ENCODE measurements around the gene SKIC3. TPM values are rescaled to one million over a fixed set of nuclear protein-coding genes. Genes with fewer than 3 reads are reported as not detected.

Gene SKIC3
- total RNA-seq, 1 donor from 2014 or later, result 83.6 TPM

- DNase-seq (ENCODE audit: low spot score), result no peak
Measured at GRCh38 chr5:95531491-95531890, 23.3 kb downstream of the SKIC3 start.

- no peak for DNase-seq (ENCODE audit: low spot score)
Measured at GRCh38 chr5:95530416-95530815, 24.4 kb downstream of the SKIC3 start.

GRCh38 chr5:95528565-95528964 lies 26.2 kb downstream of the SKIC3 start:
- no peak for DNase-seq (ENCODE audit: low spot score)

- DNase-seq (ENCODE audit: low spot score), result no peak
Measured at GRCh38 chr5:95526871-95527270, 27.9 kb downstream of the SKIC3 start.

- DNase-seq (ENCODE audit: low spot score), result no peak
Measured at GRCh38 chr5:95524423-95524822, 30.4 kb downstream of the SKIC3 start.

- no peak for DNase-seq (ENCODE audit: low spot score)
Measured at GRCh38 chr5:95520206-95520605, 34.6 kb downstream of the SKIC3 start.

GRCh38 chr5:95519681-95520080 lies 35.1 kb downstream of the SKIC3 start:
- no peak for DNase-seq (ENCODE audit: low spot score)

GRCh38 chr5:95519151-95519550 lies 35.6 kb downstream of the SKIC3 start:
- DNase-seq (ENCODE audit: low spot score), result no peak

- DNase-seq (ENCODE audit: low spot score), result no peak
Measured at GRCh38 chr5:95518417-95518816, 36.4 kb downstream of the SKIC3 start.

GRCh38 chr5:95511606-95512005 lies 43.2 kb downstream of the SKIC3 start:
- no peak for DNase-seq (ENCODE audit: low spot score)

- DNase-seq (ENCODE audit: low spot score), result no peak
Measured at GRCh38 chr5:95508550-95508949, 46.2 kb downstream of the SKIC3 start.

Other genes with a start within 250 kb of the SKIC3 start
- 0.57 TPM for gene FAM81B, start 163.6 kb downstream of the SKIC3 start, total RNA-seq
- 5.2 TPM for gene ARSK, start 124 bp upstream of the SKIC3 start, total RNA-seq
- 0.18 TPM for gene GPR150, start 65.1 kb upstream of the SKIC3 start, total RNA-seq
- gene RFESD, start 91.8 kb upstream of the SKIC3 start, total RNA-seq, result 4.5 TPM
- 1.4 TPM for gene SPATA9, start 128.0 kb upstream of the SKIC3 start, total RNA-seq
- gene RHOBTB3, start 176.4 kb upstream of the SKIC3 start, total RNA-seq, result 102 TPM